NCI-H2081 treated with DMSO at 0.1 percent for 48 hours (cell line): ENCODE data around the gene CEBPA.
"Not testable (repeated sequence)": the region's sequence is repeated elsewhere in the genome, so short reads cannot be mapped to it uniquely, and the experiment has no call there.

Source experiments
- DNase-seq: peaks from one replicate; lab custom pipeline; 2025; lab: John Stamatoyannopoulos, UW

Gene CEBPA

GRCh38 chr19:33324628-33325027, 22.3 kb upstream of the CEBPA start:
- no peak for DNase-seq

GRCh38 chr19:33323093-33323820, 20.9 kb upstream of the CEBPA start:
- DNase-seq: no peak

GRCh38 chr19:33320636-33321035, 18.3 kb upstream of the CEBPA start:
- no peak for DNase-seq

GRCh38 chr19:33317991-33318390, 15.7 kb upstream of the CEBPA start:
- not testable (repeated sequence) for DNase-seq

GRCh38 chr19:33317517-33317916, 15.2 kb upstream of the CEBPA start:
- DNase-seq: no peak

- DNase-seq: no peak
Measured at GRCh38 chr19:33316541-33317264, 14.4 kb upstream of the CEBPA start.

- not testable (repeated sequence) for DNase-seq
Measured at GRCh38 chr19:33312808-33313207, 10.5 kb upstream of the CEBPA start.

GRCh38 chr19:33312065-33312464, 9.7 kb upstream of the CEBPA start:
- no peak for DNase-seq

- no peak for DNase-seq
Measured at GRCh38 chr19:33311326-33311682, 9.0 kb upstream of the CEBPA start.

GRCh38 chr19:33310606-33311325, 8.4 kb upstream of the CEBPA start:
- no peak for DNase-seq

GRCh38 chr19:33309826-33310225, 7.5 kb upstream of the CEBPA start:
- DNase-seq: no peak

GRCh38 chr19:33306853-33307792, 4.8 kb upstream of the CEBPA start:
- DNase-seq: no peak

GRCh38 chr19:33306191-33306590, 3.9 kb upstream of the CEBPA start:
- no peak for DNase-seq

GRCh38 chr19:33304760-33305647, 2.7 kb upstream of the CEBPA start:
- DNase-seq: no peak

GRCh38 chr19:33304371-33304759, 2.0 kb upstream of the CEBPA start:
- DNase-seq: no peak

GRCh38 chr19:33303791-33304345, 1.5 kb upstream of the CEBPA start:
- DNase-seq: no peak

- DNase-seq: no peak
Measured at GRCh38 chr19:33302974-33303790, 848 bp upstream of the CEBPA start.

GRCh38 chr19:33301900-33302174, 497 bp downstream of the CEBPA start:
- DNase-seq: no peak

- DNase-seq: no peak
Measured at GRCh38 chr19:33301144-33301899, 1.0 kb downstream of the CEBPA start.

- DNase-seq: no peak
Measured at GRCh38 chr19:33300894-33301143, 1.5 kb downstream of the CEBPA start.
